Hematopoietic multipotent progenitor cell treated with erythropoietin and hydrocortisone succinate and interleukin-3 and kit ligand, for 8 days (in vitro differentiated cells): ENCODE data around the gene DIAPH3.

Experiments
- DNase-seq: peaks from one replicate; pipeline ENCODE4 v3.0.0-alpha.2; 2015

Gene DIAPH3

GRCh38 chr13:59946944-59947343 is 216.8 kb downstream of the DIAPH3 start:
- DNase-seq, result no peak

- no peak for DNase-seq
Measured at GRCh38 chr13:59931621-59932020, 232.1 kb downstream of the DIAPH3 start.

- DNase-seq, result no peak
Measured at GRCh38 chr13:59924256-59924655, 239.5 kb downstream of the DIAPH3 start.

- no peak for DNase-seq
Measured at GRCh38 chr13:59915252-59915651, 248.5 kb downstream of the DIAPH3 start.

- DNase-seq, result no peak
Measured at GRCh38 chr13:59914556-59914955, 249.2 kb downstream of the DIAPH3 start.

GRCh38 chr13:59906413-59907049 is 257.2 kb downstream of the DIAPH3 start:
- DNase-seq, result peak; percentile 38

GRCh38 chr13:59901191-59901590 is 262.5 kb downstream of the DIAPH3 start:
- DNase-seq, result peak; percentile 11

- no peak for DNase-seq
Measured at GRCh38 chr13:59898066-59898465, 265.7 kb downstream of the DIAPH3 start.

- DNase-seq, result no peak
Measured at GRCh38 chr13:59893266-59893665, 270.5 kb downstream of the DIAPH3 start.

GRCh38 chr13:59891053-59891452 is 272.7 kb downstream of the DIAPH3 start:
- no peak for DNase-seq

- DNase-seq, result no peak
Measured at GRCh38 chr13:59890054-59890453, 273.7 kb downstream of the DIAPH3 start.

- DNase-seq, result no peak
Measured at GRCh38 chr13:59888408-59888807, 275.3 kb downstream of the DIAPH3 start.

GRCh38 chr13:59885076-59885475 is 278.7 kb downstream of the DIAPH3 start:
- no peak for DNase-seq

- no peak for DNase-seq
Measured at GRCh38 chr13:59883885-59884284, 279.8 kb downstream of the DIAPH3 start.

- DNase-seq, result no peak
Measured at GRCh38 chr13:59880468-59880867, 283.3 kb downstream of the DIAPH3 start.

- DNase-seq, result no peak
Measured at GRCh38 chr13:59879281-59879680, 284.4 kb downstream of the DIAPH3 start.

- no peak for DNase-seq
Measured at GRCh38 chr13:59877933-59878332, 285.8 kb downstream of the DIAPH3 start.

- no peak for DNase-seq
Measured at GRCh38 chr13:59874973-59875372, 288.8 kb downstream of the DIAPH3 start.

- DNase-seq, result no peak
Measured at GRCh38 chr13:59873856-59874255, 289.9 kb downstream of the DIAPH3 start.

GRCh38 chr13:59873309-59873708 is 290.4 kb downstream of the DIAPH3 start:
- no peak for DNase-seq

GRCh38 chr13:59867867-59868266 is 295.9 kb downstream of the DIAPH3 start:
- DNase-seq, result no peak

GRCh38 chr13:59865398-59865797 is 298.3 kb downstream of the DIAPH3 start:
- DNase-seq, result no peak

- DNase-seq, result no peak
Measured at GRCh38 chr13:59863621-59864020, 300.1 kb downstream of the DIAPH3 start.

- no peak for DNase-seq
Measured at GRCh38 chr13:59861676-59862075, 302.1 kb downstream of the DIAPH3 start.

GRCh38 chr13:59856281-59856810 is 307.4 kb downstream of the DIAPH3 start:
- no peak for DNase-seq
